ENCODE results near the gene ACRBP.

The ACRBP gene

DNA sequence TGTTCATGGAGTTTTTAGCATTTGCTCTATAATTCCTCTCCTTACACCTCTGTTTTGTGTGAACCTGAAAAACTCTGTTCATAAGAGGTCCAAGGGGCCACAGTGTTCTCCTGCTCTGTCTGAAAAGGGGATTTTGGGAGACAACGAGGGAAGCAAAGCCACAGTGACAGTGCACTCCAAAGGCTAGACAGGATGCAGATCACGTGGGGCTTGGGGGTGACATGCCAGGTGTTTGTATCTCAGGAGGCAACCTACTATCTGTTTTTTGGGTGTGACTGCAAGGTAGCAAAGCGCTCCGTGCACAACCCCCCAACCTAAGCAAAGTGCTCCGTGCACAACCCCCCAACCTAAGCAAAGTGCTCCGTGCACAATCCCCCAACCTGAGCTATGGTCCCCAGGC, 35.0 kb downstream of the ACRBP start:
- no peak overlapping the region for H3K4me3 ChIP-seq (ENCODE audit: low read length)
- no peak for DNase-seq (ENCODE audit: low read depth)
- TF ChIP-seq, protein P1, sequence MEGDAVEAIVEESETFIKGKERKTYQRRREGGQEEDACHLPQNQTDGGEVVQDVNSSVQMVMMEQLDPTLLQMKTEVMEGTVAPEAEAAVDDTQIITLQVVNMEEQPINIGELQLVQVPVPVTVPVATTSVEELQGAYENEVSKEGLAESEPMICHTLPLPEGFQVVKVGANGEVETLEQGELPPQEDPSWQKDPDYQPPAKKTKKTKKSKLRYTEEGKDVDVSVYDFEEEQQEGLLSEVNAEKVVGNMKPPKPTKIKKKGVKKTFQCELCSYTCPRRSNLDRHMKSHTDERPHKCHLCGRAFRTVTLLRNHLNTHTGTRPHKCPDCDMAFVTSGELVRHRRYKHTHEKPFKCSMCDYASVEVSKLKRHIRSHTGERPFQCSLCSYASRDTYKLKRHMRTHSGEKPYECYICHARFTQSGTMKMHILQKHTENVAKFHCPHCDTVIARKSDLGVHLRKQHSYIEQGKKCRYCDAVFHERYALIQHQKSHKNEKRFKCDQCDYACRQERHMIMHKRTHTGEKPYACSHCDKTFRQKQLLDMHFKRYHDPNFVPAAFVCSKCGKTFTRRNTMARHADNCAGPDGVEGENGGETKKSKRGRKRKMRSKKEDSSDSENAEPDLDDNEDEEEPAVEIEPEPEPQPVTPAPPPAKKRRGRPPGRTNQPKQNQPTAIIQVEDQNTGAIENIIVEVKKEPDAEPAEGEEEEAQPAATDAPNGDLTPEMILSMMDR (conservative IDR thresholded peaks at IDR 0.05; ENCODE audit: low read depth, low read length): no peak

DNA sequence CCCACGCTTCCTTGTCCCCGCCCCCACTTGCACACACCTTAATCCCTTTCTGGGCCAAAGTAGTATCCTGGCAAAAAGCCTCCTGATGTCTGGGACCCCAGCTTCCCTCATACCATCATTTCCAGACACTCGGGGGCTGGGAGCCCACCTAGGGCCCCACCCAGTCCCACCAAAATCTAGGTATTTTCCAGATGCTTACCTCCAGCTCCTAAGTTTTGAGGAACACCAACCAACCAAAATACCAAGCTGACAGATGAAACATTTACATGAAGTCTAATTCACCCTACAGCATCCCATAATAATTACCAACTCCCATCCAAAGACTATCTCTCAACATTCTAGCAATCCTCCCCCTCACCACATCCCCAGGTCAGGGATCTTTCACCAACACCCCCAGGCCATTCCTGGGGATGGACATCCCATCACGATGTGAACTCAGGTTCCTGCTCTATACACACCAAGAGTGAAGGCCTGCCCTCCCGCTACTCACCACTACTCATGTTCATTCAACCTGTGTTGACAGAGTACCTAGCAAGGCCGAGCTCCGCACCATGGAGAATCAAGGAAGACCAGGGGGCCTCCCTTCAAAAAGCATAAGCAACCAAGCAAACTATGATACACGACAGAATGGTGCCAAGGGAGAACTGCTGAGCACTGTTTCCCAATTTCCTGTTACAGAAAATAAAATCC, 38.5 kb downstream of the ACRBP start:
- no peak overlapping the region for H3K4me3 ChIP-seq (ENCODE audit: low read length)
- no peak for DNase-seq (ENCODE audit: low read depth)
- TF ChIP-seq, protein P1 (conservative IDR thresholded peaks at IDR 0.05; ENCODE audit: low read depth, low read length): peak; percentile 3

GRCh38 chr12:6607751-6608591, 39.3 kb downstream of the ACRBP start:
- no peak for DNase-seq (ENCODE audit: low read depth)

GRCh38 chr12:6606331-6607131, 40.7 kb downstream of the ACRBP start:
- TF ChIP-seq, protein P1 (conservative IDR thresholded peaks at IDR 0.05; ENCODE audit: low read depth, low read length): no peak
- H3K4me3 ChIP-seq (ENCODE audit: low read length): peak overlapping the region; percentile 64
- no peak for DNase-seq (ENCODE audit: low read depth)

More at GRCh38 chr12:6607751-6608591, 39.3 kb downstream of the ACRBP start:
- TF ChIP-seq, protein P1 (conservative IDR thresholded peaks at IDR 0.05; ENCODE audit: low read depth, low read length): no peak
- peak overlapping the region; percentile 7 for H3K4me3 ChIP-seq (ENCODE audit: low read length)

- DNase-seq (ENCODE audit: low read depth): no peak
These were observed 41.6 kb downstream of the ACRBP start for GRCh38 chr12:6605421-6606330.

More at GRCh38 chr12:6605421-6606330, 41.6 kb downstream of the ACRBP start:
- TF ChIP-seq, protein P1 (conservative IDR thresholded peaks at IDR 0.05; ENCODE audit: low read depth, low read length): peak; percentile 12
- peak overlapping the region; percentile 64 for H3K4me3 ChIP-seq (ENCODE audit: low read length)
